DMS 273 (cell line): Measurements from ENCODE around the gene TP73.
"Not testable (repeated sequence)": the region's sequence is repeated elsewhere in the genome, so short reads cannot be mapped to it uniquely, and the experiment has no call there.

Experiments used
- DNase-seq: peaks from one replicate; lab custom pipeline; 2025; ENCODE audit not compliant: unreplicated experiment; lab: John Stamatoyannopoulos, UW

TP73 gene

DNA sequence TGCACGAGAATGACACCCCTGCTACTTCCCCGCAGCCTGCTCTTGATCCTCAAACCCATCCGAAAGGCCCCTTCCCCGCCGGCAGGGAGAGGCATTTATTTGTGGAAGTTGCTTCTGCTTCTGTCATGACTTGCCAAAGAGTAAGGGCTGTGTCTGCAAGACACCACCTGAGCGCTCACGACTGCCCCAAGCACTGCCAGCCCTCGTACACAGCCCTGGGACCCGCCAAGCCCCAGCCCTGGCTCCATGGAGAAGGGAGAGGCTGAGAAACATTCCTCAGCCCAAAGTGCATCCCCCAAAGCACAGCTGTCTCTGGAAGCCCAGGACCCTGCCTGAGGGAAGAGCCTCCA is 33.8 kb upstream of the TP73 start:
- DNase-seq, result no peak

DNA sequence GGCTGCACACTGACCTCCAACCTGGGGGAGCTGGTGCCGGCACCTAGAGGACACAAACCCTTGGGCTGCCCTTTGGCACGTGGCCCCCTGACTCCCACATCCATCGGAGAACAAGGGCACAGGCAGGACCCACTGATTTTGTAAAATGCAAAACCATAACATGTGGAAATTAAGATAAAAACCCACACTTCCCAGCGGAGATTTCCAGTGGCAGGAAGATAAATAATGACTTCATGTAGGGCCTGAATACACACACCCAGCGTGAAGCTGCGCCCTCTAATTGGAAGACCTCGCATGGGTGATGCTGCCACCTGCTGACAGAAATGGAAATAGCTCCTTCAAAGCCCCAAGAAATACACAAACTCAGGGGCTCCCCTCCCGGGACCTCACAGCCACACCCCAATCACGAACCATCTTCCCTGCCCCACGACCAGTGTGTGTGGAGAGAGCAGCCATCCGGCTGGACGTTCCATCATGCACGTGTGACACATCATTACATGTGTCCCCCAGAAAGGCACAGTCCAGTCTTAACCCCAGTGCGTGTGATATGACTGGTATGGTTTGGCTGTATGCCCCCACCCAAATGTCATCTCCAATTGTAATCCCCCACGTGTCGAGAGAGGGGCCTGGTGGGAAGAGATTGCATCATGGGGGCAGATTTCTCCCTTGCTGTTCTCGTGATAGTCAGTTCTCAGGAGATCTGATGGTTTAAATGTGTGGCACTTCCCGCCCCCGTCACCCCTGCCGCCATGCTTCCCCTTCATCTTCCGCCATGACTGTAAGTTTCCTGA is 33.2 kb upstream of the TP73 start:
- DNase-seq, result peak; percentile 88

DNA sequence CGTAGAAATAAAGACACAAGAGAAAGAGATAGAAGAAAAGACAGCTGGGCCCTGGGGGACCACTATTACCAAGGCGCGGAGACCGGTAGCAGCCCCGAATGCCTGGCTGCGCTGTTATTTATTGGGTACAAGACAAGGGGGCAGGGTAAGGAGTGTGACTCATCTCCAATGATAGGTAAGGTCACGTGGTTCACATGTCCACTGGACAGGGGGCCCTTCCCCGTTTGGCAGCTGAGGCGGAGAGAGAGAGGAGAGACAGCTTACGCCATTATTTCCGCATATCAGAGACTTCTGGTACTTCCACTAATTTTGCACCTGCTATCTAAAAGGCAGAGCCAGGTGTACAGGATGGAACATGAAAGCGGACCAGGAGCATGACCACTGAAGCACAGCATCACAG is 31.6 kb upstream of the TP73 start:
- no peak for DNase-seq

DNA sequence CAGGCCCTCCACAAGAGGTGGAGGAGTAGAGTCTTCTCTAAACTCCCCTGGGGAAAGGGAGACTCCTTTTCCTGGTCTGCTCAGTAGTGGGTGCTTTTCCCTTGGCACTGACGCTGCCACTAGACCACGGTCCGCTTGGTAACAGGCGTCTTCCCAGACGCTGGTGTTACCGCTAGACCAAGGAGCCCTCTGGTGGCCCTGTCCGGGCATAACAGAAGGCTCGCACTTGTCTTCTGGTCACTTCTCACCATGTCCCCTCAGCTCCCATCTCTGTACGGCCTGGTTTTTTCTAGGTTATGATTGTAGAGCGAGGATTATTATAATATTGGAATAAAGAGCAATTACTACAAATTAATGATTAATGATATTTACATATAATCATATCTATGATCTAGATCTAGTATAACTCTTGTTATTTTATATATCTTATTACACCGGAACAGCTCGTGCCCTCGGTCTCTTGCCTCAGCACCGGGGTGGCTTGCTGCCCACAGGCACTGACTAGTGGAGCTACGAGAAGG is 31.1 kb upstream of the TP73 start:
- peak; percentile 43 for DNase-seq

DNA sequence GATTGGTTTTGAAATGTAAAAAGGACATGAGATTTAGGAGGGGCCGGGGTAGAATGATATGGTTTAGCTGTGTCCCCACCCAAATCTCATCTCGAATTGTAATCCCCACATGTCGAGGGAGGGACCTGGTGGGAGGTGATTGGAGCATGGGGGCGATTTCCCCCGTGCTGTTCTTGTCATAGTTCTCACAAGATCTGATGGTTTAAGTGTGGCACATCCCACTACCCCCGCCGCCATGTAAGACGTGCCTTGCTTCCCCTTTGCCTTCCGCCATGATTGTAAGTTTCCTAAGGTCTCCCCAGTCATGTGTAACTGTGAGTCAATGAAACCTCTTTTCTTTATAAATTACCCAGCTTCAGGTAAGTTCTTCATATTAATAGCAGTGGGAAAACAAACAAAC is 30.2 kb upstream of the TP73 start:
- DNase-seq, result not testable (repeated sequence)

DNA sequence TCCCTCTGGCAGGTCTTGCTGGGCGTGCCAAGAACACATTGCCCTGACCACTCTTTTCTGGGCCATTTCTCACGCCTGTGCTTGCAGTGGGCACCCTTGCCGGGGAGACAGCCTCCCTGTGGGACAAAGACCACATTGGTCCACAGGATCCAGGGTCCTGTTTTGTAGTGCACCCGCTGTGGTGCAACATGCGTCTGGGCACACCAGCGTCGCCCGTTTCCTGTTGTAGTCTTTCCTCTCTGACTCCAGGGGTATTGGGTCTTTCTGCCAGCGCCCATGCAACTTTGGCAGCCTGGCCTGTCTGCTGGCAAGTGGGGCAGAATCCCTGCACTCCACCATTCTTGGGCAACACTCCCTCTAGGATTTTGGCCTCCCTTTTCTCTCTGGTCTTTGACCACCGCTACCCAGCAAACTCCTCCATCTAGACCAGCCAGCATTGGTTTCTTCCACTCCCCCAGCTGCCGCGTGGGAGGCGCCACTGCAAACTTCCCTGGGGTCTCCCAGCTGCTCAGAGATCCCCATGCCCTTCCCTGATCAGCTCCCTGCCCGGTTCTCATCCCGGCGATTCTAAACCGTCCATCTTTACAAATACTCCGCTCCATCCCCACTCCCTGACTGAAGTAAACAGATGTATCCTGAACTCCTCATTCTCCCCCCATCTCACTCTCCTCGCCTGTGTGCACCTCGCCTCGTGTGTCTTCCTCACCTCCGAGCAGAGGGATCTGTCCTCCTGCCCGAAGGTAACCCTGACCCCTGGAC is 28.7 kb upstream of the TP73 start:
- no peak for DNase-seq

DNA sequence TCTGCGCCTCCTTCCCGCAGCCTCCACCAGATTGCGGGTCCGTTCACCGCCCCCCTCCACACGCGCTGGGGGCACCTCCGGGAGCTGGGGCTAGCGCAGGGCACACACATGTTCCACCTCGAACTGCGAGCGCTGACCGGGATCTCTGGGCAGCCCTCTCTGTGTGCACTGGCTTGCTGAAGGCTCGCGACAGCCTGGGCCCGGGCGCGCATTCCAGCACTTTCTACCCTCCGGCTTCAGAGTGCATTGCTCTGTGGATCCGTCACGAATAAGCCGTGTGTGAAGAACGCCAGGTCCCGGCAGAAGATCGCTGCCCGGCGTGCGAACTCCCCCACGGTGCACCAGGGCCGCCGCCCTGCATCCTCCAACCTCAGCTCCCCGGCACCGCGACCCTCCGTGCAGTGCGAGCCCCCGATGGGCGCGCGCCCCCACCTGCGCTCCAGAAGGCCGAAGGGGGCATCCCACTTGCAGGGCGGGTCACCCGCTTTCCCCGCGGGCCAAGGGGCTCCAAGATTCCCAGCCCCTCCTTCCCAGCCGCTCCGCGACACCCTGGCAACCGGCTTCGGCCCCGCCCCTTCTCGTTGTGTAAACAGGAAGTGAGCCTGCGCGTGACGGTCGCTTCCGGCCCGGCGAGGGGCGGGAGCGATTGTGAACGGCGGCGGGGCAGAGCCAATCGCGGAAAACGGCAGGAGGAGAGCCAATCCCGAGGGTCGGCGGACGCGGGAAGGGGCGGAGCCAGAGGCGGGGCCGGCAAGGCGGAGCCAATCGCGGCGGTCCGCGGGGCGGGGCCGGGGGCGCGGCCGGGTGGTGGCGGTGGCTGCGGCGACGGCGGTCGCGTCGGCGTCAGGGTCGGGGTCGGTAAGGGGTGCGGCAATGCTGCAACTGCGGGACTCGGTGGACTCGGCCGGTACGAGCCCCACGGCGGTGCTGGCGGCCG is 27.8 kb upstream of the TP73 start, which contains the start of gene TPRG1L:
Gene TPRG1L (plus strand): TSS at position 816 of the 937 bp plus-strand sequence. CDS start 58 bp downstream, at position 874.
- DNase-seq, result peak; percentile 99

DNA sequence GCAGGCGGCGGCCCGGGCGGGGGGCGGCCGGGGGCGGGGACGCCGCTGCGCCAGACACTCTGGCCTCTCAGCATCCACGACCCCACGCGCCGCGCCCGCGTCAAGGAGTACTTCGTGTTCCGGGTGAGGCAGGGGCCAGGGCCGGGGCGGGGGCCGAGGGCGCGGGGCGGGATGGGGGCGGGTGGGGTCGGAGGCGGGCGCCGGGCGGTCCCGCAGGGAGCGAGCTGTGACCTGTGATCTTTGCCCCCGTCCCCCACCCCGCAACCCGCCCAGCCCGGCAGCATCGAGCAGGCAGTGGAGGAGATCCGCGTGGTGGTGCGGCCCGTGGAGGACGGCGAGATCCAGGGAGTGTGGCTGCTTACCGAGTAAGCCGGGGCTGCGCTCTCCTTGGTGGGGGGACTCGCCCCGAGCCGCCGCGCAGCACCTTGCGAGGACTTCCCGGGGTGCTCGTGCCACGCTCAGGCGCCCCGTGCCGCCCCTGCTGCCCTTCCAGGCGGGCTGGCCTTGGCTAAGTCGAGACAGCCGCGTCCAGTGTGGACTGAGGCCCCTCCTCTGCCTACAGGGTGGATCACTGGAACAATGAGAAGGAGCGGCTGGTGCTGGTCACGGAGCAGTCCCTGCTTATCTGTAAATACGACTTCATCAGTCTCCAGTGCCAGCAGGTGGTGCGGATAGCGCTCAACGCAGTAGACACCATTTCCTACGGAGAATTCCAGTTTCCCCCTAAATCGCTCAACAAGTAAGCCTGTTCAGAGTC is 27.0 kb upstream of the TP73 start:
- DNase-seq, result peak; percentile 56

DNA sequence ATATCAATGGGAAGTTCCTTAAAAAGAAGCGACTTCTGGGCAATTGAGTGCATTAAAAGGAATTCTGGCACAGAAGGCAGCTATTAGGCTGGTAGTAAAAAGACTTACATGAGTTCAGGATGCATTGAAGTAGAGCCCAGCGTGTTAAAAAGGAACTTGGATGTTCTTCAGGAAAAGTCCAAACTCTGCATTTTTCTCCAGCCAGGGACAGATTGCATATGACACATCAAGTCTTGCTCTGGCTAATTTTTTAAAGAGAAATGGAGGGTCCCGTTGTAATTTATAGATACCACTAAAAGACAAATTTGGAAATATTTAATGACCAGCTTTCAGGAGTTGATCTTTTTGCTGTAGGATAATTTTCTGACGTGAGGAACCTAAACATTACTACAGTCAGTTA is 26.3 kb upstream of the TP73 start:
- DNase-seq, result no peak

DNA sequence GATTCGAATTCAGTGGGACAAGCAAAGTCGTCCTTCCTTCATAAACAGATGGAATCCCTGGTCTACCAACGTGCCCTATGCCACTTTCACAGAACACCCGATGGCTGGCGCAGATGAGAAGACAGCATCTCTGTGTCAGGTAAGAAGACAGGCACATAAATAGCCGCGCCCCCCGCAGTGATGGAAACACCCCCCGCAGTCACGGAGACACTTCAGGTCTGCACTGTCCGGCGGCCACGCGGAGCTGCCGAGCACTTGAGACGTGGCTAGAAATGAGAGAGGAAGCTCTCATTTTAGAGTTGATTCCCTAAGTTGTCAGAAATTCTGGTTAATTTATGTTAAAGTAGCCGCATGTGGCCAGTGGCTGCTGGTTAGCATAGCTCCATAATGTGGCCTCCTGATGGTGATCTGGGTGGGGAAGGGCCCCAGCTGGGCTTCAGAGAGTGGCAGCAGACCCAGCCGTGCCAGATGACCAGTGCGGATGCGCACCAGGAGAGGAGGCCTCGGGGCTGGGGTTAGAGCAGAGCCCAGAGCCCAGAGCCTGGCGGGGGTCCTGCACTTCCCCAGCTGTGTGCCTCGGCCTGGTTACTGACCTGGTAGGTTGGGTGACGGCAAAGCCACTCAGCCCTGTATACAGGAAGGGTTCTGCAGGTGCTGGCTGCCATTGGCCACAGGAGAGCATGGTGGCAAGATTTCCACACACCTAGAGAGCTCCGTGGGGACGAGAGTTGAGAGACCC is 24.6 kb upstream of the TP73 start:
- no peak for DNase-seq

DNA sequence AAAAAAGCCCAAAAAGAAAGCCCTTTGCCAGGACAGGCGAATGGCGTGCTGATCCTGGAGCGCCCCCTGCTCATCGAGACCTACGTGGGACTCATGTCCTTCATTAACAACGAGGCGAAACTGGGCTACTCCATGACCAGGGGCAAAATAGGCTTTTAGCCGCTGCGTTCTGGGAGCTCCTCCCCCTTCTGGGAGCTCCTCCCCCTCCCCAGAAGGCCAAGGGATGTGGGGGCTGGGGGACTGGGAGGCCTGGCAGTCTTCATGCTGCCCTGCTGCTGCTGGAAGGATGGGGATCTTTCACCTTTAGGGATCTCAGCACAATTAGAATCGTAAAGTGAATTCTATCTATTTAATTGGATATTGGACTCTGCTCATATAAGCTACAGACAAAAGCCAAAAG is 23.9 kb upstream of the TP73 start:
- no peak for DNase-seq

DNA sequence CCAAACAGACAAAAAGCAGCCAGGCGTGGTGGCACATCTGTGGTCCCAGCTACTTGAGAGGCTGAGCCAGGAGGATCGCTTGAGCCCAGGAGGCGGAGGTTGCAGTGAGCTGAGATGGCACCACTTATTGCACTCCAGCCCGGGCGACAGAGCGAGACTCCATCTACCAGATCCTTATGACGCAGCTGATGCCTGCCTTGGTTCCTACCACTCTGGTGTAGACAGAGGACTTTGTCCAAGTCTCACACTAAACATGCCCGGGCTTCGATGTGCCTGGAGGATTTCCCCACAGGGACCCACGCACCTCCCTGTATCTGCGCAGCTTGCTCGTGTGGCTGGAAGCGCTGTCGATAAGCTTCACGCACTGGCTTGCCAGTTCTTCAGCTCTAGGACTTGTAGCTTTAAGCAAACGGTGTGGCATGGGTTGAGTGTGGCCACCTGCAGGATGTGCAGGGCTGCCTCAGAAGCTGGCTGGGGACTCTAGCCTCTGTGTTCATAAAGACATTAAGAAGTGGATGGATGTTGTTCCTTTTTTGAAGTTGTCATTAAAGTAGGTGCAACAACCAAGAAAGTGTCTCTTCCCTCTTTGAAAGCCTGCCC is 22.7 kb upstream of the TP73 start:
- no peak for DNase-seq

DNA sequence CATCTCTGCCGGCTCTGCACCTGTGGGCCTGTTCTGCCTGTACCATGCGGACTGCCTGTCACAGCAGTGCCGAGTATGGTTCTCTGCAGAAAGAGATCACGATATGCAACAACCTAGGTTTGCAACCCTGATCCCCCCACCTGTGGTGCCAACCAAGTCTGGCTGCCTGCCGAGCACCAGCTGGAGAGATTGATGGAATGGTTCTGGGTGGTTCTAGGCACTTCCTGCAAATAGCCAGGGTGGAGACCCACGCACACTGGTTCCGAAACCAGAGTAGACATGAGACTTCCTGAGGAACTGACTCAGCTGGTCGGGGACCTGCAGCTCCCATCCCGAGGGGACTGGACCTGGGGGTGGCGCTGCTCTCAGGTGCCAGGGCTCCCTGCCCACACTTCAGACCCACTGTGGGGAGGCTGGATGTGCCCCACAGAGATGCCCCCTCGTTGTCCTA is 22.1 kb upstream of the TP73 start:
- no peak for DNase-seq

DNA sequence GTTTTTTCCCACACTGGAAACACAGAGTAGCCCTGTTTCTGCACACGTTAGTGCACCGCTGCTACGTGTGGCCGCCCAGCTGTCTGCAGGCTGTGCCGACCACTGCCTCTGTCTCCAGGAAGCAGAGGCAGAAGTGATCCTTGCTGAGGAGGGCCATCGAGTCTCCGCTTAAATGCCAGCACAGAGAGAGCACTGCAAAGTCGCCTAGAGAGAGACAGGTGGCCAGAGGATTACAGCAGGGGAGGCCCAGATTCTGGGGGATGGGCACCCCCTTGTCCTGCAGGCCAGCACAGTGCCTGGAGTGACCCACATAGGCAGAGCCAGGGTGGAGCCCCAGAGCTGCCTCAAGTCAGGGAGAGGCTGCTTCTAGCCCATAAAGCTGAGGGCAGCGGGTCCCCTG is 21.4 kb upstream of the TP73 start:
- DNase-seq, result no peak

DNA sequence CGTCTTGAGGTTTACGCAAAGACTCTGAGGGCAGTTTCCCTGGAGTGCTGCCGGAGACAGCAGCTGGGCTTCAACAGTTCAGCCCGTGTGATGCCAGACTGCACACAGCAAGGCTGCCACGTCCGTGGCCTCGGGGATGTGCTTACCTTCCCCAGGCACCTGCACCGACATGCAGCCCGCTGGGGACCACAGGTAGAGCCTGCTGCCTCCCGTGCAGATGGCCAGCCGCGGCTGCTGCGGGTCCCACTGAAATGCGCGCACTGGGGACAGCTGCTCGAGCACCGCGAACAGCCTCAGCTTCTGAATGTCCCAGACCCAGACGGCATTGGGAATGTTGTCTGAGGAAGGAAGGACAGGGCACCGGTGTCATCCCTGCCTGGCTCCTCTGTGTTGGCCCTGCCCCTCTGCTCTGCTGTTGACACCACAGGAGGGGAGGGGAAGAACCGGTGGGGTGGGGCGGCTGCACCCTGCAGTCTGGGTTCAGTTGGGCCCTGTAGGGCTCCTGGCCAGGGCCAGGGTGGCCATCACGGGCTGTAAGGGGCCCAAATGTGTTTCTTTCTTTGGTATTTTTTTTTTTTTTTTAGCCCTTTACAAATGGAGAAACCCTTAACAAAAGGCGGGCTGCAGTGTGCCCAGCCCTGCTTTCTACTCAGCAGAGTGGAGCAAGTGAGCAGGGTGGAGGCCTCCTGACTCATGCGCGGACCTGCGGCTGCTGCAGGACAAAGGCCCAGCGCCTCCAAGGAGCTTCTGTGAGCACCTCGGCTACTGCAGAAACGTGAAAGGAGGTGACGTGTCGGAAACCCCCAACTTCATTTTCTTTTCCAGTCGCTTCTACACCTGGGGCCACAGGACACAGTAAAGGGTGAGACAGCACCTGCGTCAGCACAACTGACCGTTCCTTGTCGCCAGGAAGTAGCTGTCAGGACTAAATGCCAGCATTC is 20.7 kb upstream of the TP73 start:
- DNase-seq, result no peak

DNA sequence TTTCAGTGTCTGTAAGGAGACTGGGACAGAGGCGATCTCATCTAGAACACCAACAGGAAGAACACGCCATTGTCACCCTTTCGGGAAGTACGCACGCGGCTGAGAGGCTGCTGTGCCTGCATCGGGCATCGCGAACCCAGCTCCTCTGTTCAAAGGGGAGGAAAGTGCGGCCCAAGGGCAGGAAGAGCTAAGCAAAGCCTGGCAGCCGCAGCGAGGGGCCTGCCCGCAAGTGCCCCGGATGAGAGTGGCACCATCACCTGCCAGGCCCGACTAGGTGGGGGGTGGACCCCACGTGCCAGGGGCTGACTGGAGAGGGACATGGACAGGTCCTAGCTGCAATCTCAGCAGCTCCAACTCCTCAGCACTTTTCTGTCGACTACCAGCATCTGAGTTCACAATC is 20.0 kb upstream of the TP73 start:
- no peak for DNase-seq

DNA sequence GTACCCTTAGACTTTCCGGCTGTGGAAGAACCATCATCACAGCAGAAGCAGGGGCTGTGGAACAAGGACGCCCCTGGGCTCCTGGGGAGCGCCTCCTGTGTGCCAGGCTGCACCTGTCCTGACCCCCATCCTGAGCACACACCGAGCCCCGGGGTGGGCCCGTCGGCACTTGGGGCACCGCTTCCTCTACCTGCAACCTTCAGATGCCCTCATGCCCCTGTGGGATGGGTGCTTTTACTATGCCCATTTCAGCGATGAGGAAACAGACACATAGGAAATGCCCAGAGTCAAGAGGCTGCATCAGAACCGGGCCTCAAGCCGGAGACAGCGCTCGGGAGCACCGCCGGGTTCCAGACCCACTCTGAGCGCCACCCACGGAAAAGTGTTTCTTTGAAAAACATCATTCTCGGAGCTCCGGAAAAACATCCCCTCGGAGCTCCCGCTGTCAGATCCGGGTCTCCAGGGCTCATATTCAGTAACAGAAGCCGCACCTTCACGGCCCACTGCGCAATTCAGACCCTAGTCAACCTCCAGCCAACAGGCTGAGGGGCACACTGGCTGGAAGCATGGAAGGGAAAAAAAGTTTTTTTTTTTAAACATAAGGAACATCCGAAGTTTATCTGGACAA is 19.5 kb upstream of the TP73 start:
- no peak for DNase-seq
